Activated T-cell treated with anti-CD3 and anti-CD28 coated beads, Interleukin-2, amount 50 U/mL, for 4 hours (primary cell): ENCODE measurements around the gene UBE4B. TPM values are rescaled to one million over a fixed set of nuclear protein-coding genes. Genes with fewer than 3 reads are reported as not detected.
"Not testable (repeated sequence)": the region's sequence is repeated elsewhere in the genome, so short reads cannot be mapped to it uniquely, and the experiment has no call there.

Experiments
- ATAC-seq, 2 donors: fragments of 200-7000 bp; cut with Tn5 transposase; one replicate each; pipeline ENCODE4 v1.10.0; 2021
- DNase-seq: peaks from one replicate; pipeline ENCODE4 v3.0.0-alpha.2; 2020
- H3K27me3 Mint-ChIP-seq: one replicate; pipeline ENCODE4 v1.8.0; 2021; ENCODE audit warnings: low read depth, mixed read lengths
- H3K36me3 Mint-ChIP-seq: one replicate; pipeline ENCODE4 v1.8.0; 2022; ENCODE audit warnings: mixed read lengths; ENCODE audit not compliant: insufficient read depth
- H3K4me1 Mint-ChIP-seq: one replicate; pipeline ENCODE4 v1.8.0; 2021; ENCODE audit warnings: low read depth, mixed read lengths
- H3K4me3 Mint-ChIP-seq: one replicate; pipeline ENCODE4 v1.8.0; 2021; ENCODE audit warnings: mild to moderate bottlenecking, moderate library complexity, mixed read lengths
- H3K9me3 Mint-ChIP-seq: one replicate; pipeline ENCODE4 v1.8.0; 2021; ENCODE audit warnings: mixed read lengths
- total RNA-seq, 3 donors: library from RNA; stranded (reverse); gene quantifications; one replicate each; pipeline ENCODE4 v1.2.1, GENCODE V29; 2021

Gene UBE4B
- total RNA-seq, 3 donors from 2014 or later, result 31.5 to 35.9 (median 33.7) TPM

DNA sequence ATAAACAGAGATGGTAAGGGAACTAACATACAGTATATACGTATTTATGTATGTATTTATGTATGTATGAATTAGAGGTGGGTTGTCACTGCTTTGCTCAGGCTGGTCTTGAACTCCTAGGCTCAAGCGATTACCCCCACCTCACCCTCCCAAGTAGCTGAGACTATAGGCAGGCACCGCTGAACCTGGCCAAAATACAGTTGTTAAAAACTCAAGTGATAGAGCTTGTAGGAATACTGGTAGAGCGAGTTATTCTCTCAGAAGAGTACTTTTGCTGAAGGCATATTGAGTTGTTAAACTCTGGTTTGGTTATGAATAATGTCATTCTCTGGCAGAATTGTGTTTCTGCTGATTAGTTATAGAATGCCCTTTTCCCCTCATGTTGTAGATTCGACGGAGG, 38.9 kb downstream of the UBE4B start:
- Mint-ChIP-seq H3K36me3 (peaks cover 17% of the 10 kb centered on the region), H3K4me3 (no peak overlapping the region), H3K9me3 (no peaks in the 10 kb centered on the region), H3K27me3 (no peaks in the 10 kb centered on the region), H3K4me1 (peaks cover 19% of the 10 kb centered on the region)
- DNase-seq (no peak), ATAC-seq (no peak)

DNA sequence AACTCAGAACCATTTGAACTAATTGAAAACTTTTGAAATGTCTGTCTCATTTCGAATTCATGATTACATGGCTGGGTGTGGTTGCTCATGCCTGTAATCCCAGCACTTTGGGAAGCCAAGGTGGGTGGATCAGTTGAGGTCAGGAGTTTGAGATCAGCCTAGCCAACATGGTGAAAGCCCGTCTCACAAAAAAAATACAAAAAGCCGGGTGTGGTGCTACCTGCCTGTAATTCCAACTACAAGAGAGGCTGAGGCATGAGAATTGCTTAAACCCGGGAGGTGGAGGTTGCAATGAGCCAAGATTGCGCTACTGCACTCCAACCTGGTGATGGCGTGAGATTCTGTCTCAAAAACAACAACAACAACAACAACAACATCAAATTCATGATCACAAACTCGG, 40.6 kb downstream of the UBE4B start:
- Mint-ChIP-seq H3K4me1 (peaks cover 15% of the 10 kb centered on the region), H3K36me3 (peaks cover 22% of the 10 kb centered on the region)
- not testable (repeated sequence) for H3K4me3 Mint-ChIP-seq, H3K27me3 Mint-ChIP-seq, ATAC-seq, H3K9me3 Mint-ChIP-seq, DNase-seq

DNA sequence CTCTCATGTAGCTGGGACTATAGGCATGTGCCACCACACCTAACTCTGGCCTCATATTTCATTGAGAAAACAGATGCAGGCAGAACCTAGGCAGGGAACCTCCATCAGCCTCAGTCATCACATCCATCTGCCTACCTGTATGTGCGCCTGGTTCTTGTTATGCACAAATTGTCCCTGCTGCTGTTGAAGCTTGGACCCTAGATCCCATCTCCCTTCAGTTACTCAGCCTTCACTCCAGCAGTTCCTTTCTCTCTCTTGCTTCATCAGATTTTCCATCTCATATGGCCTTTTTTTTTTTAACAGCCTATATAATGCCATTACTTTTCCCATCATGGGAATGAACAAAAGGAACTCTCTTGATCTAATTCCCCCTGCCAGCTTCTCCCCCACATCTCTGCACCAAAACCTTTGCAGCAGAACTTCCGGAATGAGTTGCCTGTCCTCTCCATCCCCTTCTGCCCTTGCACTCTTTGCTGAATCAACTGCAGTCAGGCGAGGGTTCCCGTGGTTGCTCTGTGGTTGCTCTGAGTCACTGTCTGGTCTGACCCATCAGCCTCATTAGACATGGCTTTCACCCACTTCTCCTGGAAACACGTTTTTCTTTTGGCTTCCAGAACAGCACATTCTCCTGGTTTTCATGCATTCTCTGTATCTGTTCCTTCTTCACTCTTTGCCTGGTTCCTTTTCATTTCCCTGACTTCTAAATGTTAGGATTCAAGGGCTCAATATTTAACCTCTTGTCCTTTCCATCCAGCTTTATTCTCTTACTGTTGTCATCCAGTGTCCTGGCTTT, 41.5 kb downstream of the UBE4B start:
- Mint-ChIP-seq H3K4me1 (peaks cover 13% of the 10 kb centered on the region), H3K4me3 (no peak overlapping the region), H3K27me3 (no peaks in the 10 kb centered on the region), H3K36me3 (peaks cover 19% of the 10 kb centered on the region), H3K9me3 (no peaks in the 10 kb centered on the region)
- ATAC-seq (peak; percentile 97 to 100), DNase-seq (peak; percentile 30)

- Mint-ChIP-seq H3K36me3 (peaks cover 23% of the 10 kb centered on the region), H3K4me1 (peaks cover 13% of the 10 kb centered on the region), H3K9me3 (no peaks in the 10 kb centered on the region), H3K27me3 (no peaks in the 10 kb centered on the region), H3K4me3 (no peak overlapping the region)
- DNase-seq (no peak), ATAC-seq (no peak)
Measured at GRCh38 chr1:10074852-10075730, 42.3 kb downstream of the UBE4B start.

- Mint-ChIP-seq H3K27me3 (no peaks in the 10 kb centered on the region), H3K4me3 (no peak overlapping the region), H3K36me3 (peaks cover 28% of the 10 kb centered on the region), H3K9me3 (peaks cover 4% of the 10 kb centered on the region), H3K4me1 (peaks cover 13% of the 10 kb centered on the region)
- DNase-seq (no peak), ATAC-seq (no peak)
Measured at GRCh38 chr1:10075732-10076131, 43.0 kb downstream of the UBE4B start.

DNA sequence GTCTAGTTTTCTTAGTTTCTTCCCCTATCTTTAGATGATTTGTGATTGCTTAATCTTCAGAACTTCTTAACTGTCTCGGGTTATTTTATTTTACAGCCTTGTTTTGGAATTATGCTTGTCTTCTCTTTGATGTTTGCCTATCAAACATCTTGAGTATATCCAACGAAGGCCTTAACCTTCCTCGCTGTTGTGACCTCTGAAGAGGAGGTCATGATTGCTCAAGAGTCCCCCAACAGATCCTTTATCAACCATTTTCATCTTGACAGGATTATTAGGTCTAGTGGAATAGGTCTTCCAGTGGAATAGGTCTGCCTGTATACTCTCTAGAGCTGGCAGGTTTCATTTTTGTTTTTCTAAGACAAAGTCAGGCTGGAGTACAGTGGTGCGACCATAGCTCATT, 45.7 kb downstream of the UBE4B start:
- DNase-seq (no peak), ATAC-seq (no peak)
- Mint-ChIP-seq H3K9me3 (peaks cover 4% of the 10 kb centered on the region), H3K4me1 (peaks cover 15% of the 10 kb centered on the region), H3K27me3 (no peaks in the 10 kb centered on the region), H3K36me3 (peaks cover 25% of the 10 kb centered on the region), H3K4me3 (no peak overlapping the region)

GRCh38 chr1:10080523-10080922, 47.8 kb downstream of the UBE4B start:
- Mint-ChIP-seq H3K4me3 (no peak overlapping the region), H3K9me3 (peaks cover 4% of the 10 kb centered on the region), H3K4me1 (peaks cover 2% of the 10 kb centered on the region), H3K36me3 (peaks cover 19% of the 10 kb centered on the region), H3K27me3 (no peaks in the 10 kb centered on the region)
- DNase-seq, result no peak
- ATAC-seq, result no peak

- Mint-ChIP-seq H3K9me3 (peaks cover 4% of the 10 kb centered on the region), H3K27me3 (no peaks in the 10 kb centered on the region), H3K4me3 (no peak overlapping the region), H3K36me3 (peaks cover 14% of the 10 kb centered on the region), H3K4me1 (peaks cover 2% of the 10 kb centered on the region)
- DNase-seq (no peak), ATAC-seq (no peak)
Measured at GRCh38 chr1:10082785-10083479, 50.2 kb downstream of the UBE4B start.

DNA sequence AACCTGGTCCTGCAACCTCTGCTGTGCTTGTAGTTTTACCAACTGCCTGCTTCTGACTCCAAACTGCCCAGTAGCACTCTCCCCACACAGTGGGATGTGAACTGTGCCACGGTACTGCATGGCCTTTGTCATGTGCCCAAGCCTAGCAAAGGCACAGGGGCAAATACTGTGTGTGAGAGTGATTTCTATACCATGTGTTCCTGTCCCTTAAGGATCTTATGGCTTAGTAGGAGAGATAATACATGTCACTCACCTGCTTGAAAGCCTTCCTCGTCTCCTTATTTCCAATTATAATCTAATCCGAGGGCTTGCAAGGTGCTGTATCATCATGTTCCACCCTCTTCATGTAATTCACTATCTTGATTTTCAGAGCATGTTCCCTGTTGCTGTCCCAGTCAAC, 51.3 kb downstream of the UBE4B start:
- Mint-ChIP-seq H3K27me3 (no peaks in the 10 kb centered on the region), H3K4me3 (no peak overlapping the region), H3K36me3 (peaks cover 11% of the 10 kb centered on the region), H3K9me3 (peaks cover 4% of the 10 kb centered on the region), H3K4me1 (peaks cover 2% of the 10 kb centered on the region)
- DNase-seq (no peak), ATAC-seq (no peak)

DNA sequence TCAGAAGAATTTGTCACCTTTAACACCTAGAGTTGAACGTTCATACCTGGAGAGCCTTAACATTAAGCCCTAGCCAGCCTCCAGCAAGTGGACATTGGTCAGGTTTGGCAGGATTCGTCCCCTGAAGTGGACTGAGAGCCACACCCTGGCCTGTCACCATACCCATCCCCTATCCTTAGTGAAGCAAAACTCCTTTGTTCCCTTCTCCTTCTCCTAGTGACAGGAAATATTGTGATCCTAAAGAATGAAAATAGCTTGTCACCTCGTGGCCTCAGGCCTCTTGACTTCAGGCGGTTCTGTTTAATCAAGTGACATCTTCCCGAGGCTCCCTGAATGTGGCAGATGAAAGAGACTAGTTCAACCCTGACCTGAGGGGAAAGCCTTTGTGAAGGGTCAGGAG, 52.3 kb downstream of the UBE4B start:
- Mint-ChIP-seq H3K27me3 (no peaks in the 10 kb centered on the region), H3K4me3 (no peak overlapping the region), H3K36me3 (peaks cover 8% of the 10 kb centered on the region), H3K4me1 (peaks cover 2% of the 10 kb centered on the region), H3K9me3 (peaks cover 4% of the 10 kb centered on the region)
- ATAC-seq (no peak), DNase-seq (no peak)

DNA sequence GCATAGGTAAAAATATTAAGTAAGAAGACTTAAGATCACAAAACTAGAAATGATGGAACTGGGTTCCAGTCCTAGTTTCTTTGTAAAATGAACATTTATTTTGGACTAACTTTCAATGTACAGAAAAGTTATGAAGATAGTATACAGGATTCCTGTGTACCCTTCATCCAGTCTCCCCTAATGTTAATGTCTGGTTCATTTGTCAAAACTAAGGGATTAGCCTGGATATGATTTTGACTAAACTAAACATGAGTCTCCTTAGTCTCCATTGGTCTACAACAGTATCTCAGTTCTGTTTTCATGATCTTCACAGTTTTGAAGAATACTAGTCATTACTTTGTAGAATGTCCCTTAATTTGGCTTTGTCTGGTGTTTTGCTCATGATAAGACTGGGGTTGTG, 54.5 kb downstream of the UBE4B start:
- Mint-ChIP-seq H3K4me1 (peaks cover 2% of the 10 kb centered on the region), H3K9me3 (no peaks in the 10 kb centered on the region), H3K36me3 (peaks cover 5% of the 10 kb centered on the region), H3K27me3 (no peaks in the 10 kb centered on the region), H3K4me3 (no peak overlapping the region)
- DNase-seq, result no peak
- ATAC-seq, result no peak

- Mint-ChIP-seq H3K4me1 (no peaks in the 10 kb centered on the region), H3K27me3 (no peaks in the 10 kb centered on the region), H3K9me3 (no peaks in the 10 kb centered on the region), H3K36me3 (peaks cover 38% of the 10 kb centered on the region), H3K4me3 (no peak overlapping the region)
- ATAC-seq (no peak), DNase-seq (no peak)
Measured at GRCh38 chr1:10101929-10102328, 69.2 kb downstream of the UBE4B start.

- DNase-seq (no peak), ATAC-seq (no peak)
- H3K4me3 Mint-ChIP-seq, result no peak overlapping the region
- H3K4me1 Mint-ChIP-seq, result no peaks in the 10 kb centered on the region
- no peaks in the 10 kb centered on the region for H3K9me3 Mint-ChIP-seq
- no peaks in the 10 kb centered on the region for H3K27me3 Mint-ChIP-seq
- H3K36me3 Mint-ChIP-seq, result peaks cover 42% of the 10 kb centered on the region
Measured at GRCh38 chr1:10103193-10103592, 70.4 kb downstream of the UBE4B start.

GRCh38 chr1:10104834-10105233, 72.1 kb downstream of the UBE4B start:
- Mint-ChIP-seq H3K36me3 (peaks cover 37% of the 10 kb centered on the region), H3K4me1 (no peaks in the 10 kb centered on the region)

More at GRCh38 chr1:10104834-10105233, 72.1 kb downstream of the UBE4B start:
- ATAC-seq (no peak), DNase-seq (no peak)
- Mint-ChIP-seq H3K4me3 (no peak overlapping the region), H3K27me3 (no peaks in the 10 kb centered on the region), H3K9me3 (no peaks in the 10 kb centered on the region)
